HL-60 (cell line): ENCODE measurements around the gene RHOH.

Source experiments
- DNase-seq, 2 experiments: peaks; one replicate each; pipeline ENCODE4 v3.0.0-alpha.2; 2010 to 2020; ENCODE audit warnings: low read depth in 1 of 2, low spot score in 1 of 2
- H3K27ac ChIP-seq: fragments of 250-450 bp; sonication (Bioruptor Pico); replicated peaks from 2 replicates; pipeline ENCODE4 v1.5.1; 2020; ENCODE audit warnings: mild to moderate bottlenecking, moderate library complexity
- H3K27me3 ChIP-seq: fragments of 250-450 bp; sonication (Bioruptor Pico); 2 replicates; pipeline ENCODE4 v1.5.1; 2021; ENCODE audit warnings: mild to moderate bottlenecking, moderate library complexity; ENCODE audit not compliant: insufficient read depth, poor library complexity, severe bottlenecking
- H3K4me3 ChIP-seq: replicated peaks from 2 replicates; pipeline ENCODE4 v1.5.1; 2011; ENCODE audit warnings: mild to moderate bottlenecking, control low read depth, low read length; ENCODE audit not compliant: insufficient read depth
- GABPA ChIP-seq: IDR thresholded peaks from 2 replicates; pipeline ENCODE4 v1.6.1; 2012; ENCODE audit warnings: low read depth
- POLR2AphosphoS5 ChIP-seq: IDR thresholded peaks from 2 replicates; pipeline ENCODE4 v1.6.1; 2012; ENCODE audit warnings: low read depth
- REST ChIP-seq: IDR thresholded peaks from 2 replicates; pipeline ENCODE4 v1.6.1; 2012; ENCODE audit warnings: low read depth; ENCODE audit not compliant: insufficient replicate concordance
- SPI1 ChIP-seq: IDR thresholded peaks from 2 replicates; pipeline ENCODE4 v1.6.1; 2012; ENCODE audit warnings: low read depth, mild to moderate bottlenecking, borderline replicate concordance
- TF ChIP-seq, protein P1 (sequence below): IDR thresholded peaks from one replicate; pipeline ENCODE4 v1.5.1; 2011; ENCODE audit warnings: low read length, control low read depth, inconsistent platforms; ENCODE audit not compliant: insufficient read depth

Gene RHOH

GRCh38 chr4:40275065-40275730 lies 78.4 kb downstream of the RHOH start:
- no peak for TF ChIP-seq SPI1
- no peak for TF ChIP-seq POLR2AphosphoS5
- no peak for TF ChIP-seq GABPA
- TF ChIP-seq REST = no peak
- TF ChIP-seq, protein P1, sequence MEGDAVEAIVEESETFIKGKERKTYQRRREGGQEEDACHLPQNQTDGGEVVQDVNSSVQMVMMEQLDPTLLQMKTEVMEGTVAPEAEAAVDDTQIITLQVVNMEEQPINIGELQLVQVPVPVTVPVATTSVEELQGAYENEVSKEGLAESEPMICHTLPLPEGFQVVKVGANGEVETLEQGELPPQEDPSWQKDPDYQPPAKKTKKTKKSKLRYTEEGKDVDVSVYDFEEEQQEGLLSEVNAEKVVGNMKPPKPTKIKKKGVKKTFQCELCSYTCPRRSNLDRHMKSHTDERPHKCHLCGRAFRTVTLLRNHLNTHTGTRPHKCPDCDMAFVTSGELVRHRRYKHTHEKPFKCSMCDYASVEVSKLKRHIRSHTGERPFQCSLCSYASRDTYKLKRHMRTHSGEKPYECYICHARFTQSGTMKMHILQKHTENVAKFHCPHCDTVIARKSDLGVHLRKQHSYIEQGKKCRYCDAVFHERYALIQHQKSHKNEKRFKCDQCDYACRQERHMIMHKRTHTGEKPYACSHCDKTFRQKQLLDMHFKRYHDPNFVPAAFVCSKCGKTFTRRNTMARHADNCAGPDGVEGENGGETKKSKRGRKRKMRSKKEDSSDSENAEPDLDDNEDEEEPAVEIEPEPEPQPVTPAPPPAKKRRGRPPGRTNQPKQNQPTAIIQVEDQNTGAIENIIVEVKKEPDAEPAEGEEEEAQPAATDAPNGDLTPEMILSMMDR = no peak
- Histone ChIP-seq H3K27ac (no peak overlapping the region), H3K27me3 (no peaks in the 10 kb centered on the region), H3K4me3 (no peak overlapping the region)
- no peak for DNase-seq

- DNase-seq = no peak
- H3K27me3 ChIP-seq = no peaks in the 10 kb centered on the region
- TF ChIP-seq GABPA (no peak), SPI1 (no peak), REST (no peak), POLR2AphosphoS5 (no peak)
- TF ChIP-seq, protein P1 = no peak
Observed at GRCh38 chr4:40276546-40276945, 79.7 kb downstream of the RHOH start.

DNA sequence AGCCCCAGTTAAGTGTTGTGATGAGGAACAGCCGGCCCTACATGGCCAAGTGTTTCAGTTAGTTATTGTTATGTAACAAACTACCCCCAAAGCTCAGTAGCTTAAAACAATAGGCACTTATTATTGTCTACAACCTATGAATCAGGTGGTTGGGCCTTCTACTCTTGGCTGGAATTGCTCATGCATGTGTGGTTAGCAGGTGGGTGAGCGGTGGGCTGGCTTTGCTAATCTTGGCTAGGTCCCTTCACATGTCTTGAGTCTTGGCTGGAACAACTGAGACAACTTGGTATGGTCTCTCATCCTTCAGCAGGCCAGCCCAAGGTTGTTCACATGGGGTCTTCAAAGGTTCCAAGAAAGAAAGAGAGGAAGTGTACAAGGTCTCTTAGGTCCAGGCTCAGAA lies 83.8 kb downstream of the RHOH start:
- Histone ChIP-seq H3K27me3 (no peaks in the 10 kb centered on the region), H3K4me3 (no peak overlapping the region), H3K27ac (no peak overlapping the region)
- DNase-seq = no peak
- TF ChIP-seq GABPA (no peak), REST (no peak), POLR2AphosphoS5 (no peak), SPI1 (no peak; the same call in 1 of the 2 replicates)
- TF ChIP-seq, protein P1 = no peak

More at GRCh38 chr4:40276546-40276945, 79.7 kb downstream of the RHOH start:
- Histone ChIP-seq H3K27ac (no peak overlapping the region), H3K4me3 (no peak overlapping the region)
